ENCODE results near the gene ITIH4. TPM values are rescaled to one million over a fixed set of nuclear protein-coding genes. Genes with fewer than 3 reads are reported as not detected.

ITIH4 gene
- total RNA-seq, 4 donors from 2014 or later = 2.0 to 4.6 (median 2.8) TPM

DNA sequence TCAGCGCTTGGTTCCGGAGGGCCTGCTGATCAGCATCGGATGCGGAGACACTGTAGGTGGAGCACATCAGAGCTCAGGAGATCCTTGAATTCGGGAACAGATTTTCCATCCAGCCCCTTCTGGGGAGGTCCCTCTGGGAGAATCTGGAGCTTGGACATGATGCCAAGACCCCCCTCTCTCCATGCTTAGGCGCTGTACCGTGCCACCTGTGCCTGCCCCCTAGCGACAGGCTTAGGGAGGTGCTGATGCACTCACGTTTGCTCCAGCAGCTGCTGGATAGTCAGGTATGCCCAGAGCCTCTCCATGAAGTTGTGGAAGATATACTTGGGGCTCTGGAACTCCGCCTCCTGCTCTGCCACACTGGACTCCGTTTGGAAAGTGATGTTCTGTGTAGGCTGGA is 9.7 kb downstream of the ITIH4 start:
- no peak for DNase-seq (ENCODE audit: extremely low spot score)
- Histone ChIP-seq H3K27ac (replicated peaks in 1 of 4) (no peak overlapping the region), H3K9me3 (no peaks in the 10 kb centered on the region), H3K27me3 (no peaks in the 10 kb centered on the region), H3K4me1 (no peaks in the 10 kb centered on the region), H3K4me3 (no peak overlapping the region), H3K36me3 (peaks cover 6 to 36% (median 21%) of the 10 kb centered on the region in 4 donors)
- 64% methylated on average over 10 of the region's 11 CpGs for WGBS
- no peak for TF ChIP-seq POLR2A (IDR thresholded peaks at IDR 0.05; ENCODE audit: low read depth)
- TF ChIP-seq, protein P1, sequence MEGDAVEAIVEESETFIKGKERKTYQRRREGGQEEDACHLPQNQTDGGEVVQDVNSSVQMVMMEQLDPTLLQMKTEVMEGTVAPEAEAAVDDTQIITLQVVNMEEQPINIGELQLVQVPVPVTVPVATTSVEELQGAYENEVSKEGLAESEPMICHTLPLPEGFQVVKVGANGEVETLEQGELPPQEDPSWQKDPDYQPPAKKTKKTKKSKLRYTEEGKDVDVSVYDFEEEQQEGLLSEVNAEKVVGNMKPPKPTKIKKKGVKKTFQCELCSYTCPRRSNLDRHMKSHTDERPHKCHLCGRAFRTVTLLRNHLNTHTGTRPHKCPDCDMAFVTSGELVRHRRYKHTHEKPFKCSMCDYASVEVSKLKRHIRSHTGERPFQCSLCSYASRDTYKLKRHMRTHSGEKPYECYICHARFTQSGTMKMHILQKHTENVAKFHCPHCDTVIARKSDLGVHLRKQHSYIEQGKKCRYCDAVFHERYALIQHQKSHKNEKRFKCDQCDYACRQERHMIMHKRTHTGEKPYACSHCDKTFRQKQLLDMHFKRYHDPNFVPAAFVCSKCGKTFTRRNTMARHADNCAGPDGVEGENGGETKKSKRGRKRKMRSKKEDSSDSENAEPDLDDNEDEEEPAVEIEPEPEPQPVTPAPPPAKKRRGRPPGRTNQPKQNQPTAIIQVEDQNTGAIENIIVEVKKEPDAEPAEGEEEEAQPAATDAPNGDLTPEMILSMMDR (IDR thresholded peaks at IDR 0.05) = peak in 2 of 3 experiments; percentile 20 to 45
- TF ChIP-seq EP300 (IDR thresholded peaks at IDR 0.05) = no peak
- no peak for TF ChIP-seq POLR2AphosphoS5 (IDR thresholded peaks at IDR 0.05)
- intact Hi-C loops (cut with DNase I) = no loop called here

- intact Hi-C loops (cut with DNase I) = no loop called here
- H3K9me3 ChIP-seq = no peaks in the 10 kb centered on the region
- peaks cover 6 to 32% (median 21%) of the 10 kb centered on the region in 4 donors for H3K36me3 ChIP-seq
- H3K27me3 ChIP-seq = no peaks in the 10 kb centered on the region
- 93% methylated on average over 2 of the region's 2 CpGs for WGBS
- H3K4me3 ChIP-seq = no peak overlapping the region
- no peak overlapping the region for H3K27ac ChIP-seq (replicated peaks in 1 of 4)
- no peaks in the 10 kb centered on the region for H3K4me1 ChIP-seq
- no peak for TF ChIP-seq POLR2A (IDR thresholded peaks at IDR 0.05; ENCODE audit: low read depth)
- TF ChIP-seq, protein P1 (IDR thresholded peaks at IDR 0.05) = no peak
- TF ChIP-seq EP300 (IDR thresholded peaks at IDR 0.05) = no peak
- TF ChIP-seq POLR2AphosphoS5 (IDR thresholded peaks at IDR 0.05) = no peak
- DNase-seq (ENCODE audit: extremely low spot score) = no peak
Measured at GRCh38 chr3:52819936-52820335, 10.5 kb downstream of the ITIH4 start.

- H3K4me1 ChIP-seq = no peaks in the 10 kb centered on the region
- intact Hi-C loops (cut with DNase I) = no loop called here
- no peaks in the 10 kb centered on the region for H3K27me3 ChIP-seq
- no peak overlapping the region for H3K4me3 ChIP-seq
- 94% methylated on average over 6 of the region's 7 CpGs for WGBS
- TF ChIP-seq POLR2AphosphoS5 (IDR thresholded peaks at IDR 0.05) (no peak), POLR2A (IDR thresholded peaks at IDR 0.05; ENCODE audit: low read depth) (no peak), EP300 (IDR thresholded peaks at IDR 0.05) (no peak)
- TF ChIP-seq, protein P1 (IDR thresholded peaks at IDR 0.05) = no peak
- H3K27ac ChIP-seq (replicated peaks in 1 of 4) = no peak overlapping the region
- no peak for DNase-seq (ENCODE audit: extremely low spot score)
- H3K9me3 ChIP-seq = no peaks in the 10 kb centered on the region
- H3K36me3 ChIP-seq = peaks cover 0 to 18% (median 5%) of the 10 kb centered on the region in 4 donors
Measured at GRCh38 chr3:52817860-52818259, 12.6 kb downstream of the ITIH4 start.

DNA sequence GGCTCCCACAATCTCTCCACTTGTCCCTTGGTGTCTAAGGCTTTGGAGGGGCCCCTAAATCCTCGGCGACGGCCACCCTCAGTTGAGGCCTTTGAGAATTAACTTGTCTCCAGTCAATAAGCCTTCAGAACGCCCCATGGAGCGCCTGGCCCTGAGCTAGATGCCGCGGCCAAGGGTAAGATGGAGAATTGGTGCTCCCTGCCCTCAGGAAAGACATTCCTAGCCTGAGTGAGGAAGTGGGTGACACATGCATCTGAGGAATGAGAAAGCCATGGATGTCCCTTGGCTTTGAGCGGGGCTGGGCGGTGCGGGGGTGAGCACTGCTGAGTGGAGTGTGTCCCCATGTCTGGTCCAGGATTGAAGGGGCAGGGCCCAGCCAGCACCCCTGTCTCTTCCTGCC is 13.3 kb downstream of the ITIH4 start:
- Histone ChIP-seq H3K27ac (replicated peaks in 1 of 4) (no peak overlapping the region), H3K4me3 (no peak overlapping the region), H3K27me3 (no peaks in the 10 kb centered on the region), H3K36me3 (peaks cover 0 to 12% (median 3%) of the 10 kb centered on the region in 4 donors), H3K9me3 (no peaks in the 10 kb centered on the region), H3K4me1 (no peaks in the 10 kb centered on the region)
- 100% methylated on average over 7 of the region's 10 CpGs for WGBS
- no peak for DNase-seq (ENCODE audit: extremely low spot score)
- TF ChIP-seq, protein P1 (IDR thresholded peaks at IDR 0.05) = no peak
- TF ChIP-seq POLR2AphosphoS5 (IDR thresholded peaks at IDR 0.05) (no peak), POLR2A (IDR thresholded peaks at IDR 0.05; ENCODE audit: low read depth) (no peak), EP300 (IDR thresholded peaks at IDR 0.05) (no peak)
- intact Hi-C loops (cut with DNase I) = no loop called here

DNA sequence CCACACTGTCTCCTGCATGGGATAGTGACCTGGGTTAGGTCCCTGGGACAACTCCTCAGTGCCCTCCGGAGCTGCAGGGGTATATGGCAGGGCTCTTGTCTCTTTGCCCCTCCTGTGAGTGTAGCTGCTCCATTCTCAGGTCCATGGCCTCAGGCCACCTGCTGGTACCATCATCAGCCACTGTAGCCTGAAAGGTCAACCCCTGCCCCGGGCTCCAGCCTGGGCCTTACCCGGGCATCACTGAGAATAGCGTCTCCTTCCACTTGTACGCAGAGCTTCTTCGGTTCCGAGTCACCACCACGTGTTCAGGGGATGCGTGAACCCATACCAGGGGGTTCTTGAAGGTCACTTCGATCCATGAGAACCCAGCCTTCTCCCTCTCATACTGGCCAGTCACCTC is 13.8 kb downstream of the ITIH4 start:
- no peak for DNase-seq (ENCODE audit: extremely low spot score)
- WGBS = 96% methylated on average over 9 of the region's 10 CpGs
- Histone ChIP-seq H3K27me3 (no peaks in the 10 kb centered on the region), H3K9me3 (no peaks in the 10 kb centered on the region), H3K4me1 (no peaks in the 10 kb centered on the region), H3K36me3 (peaks cover 0 to 9% (median 3%) of the 10 kb centered on the region in 4 donors), H3K27ac (replicated peaks in 1 of 4) (no peak overlapping the region), H3K4me3 (no peak overlapping the region)
- no peak for TF ChIP-seq POLR2A (IDR thresholded peaks at IDR 0.05; ENCODE audit: low read depth)
- no peak for TF ChIP-seq EP300 (IDR thresholded peaks at IDR 0.05)
- no peak for TF ChIP-seq POLR2AphosphoS5 (IDR thresholded peaks at IDR 0.05)
- TF ChIP-seq, protein P1 (IDR thresholded peaks at IDR 0.05) = no peak
- intact Hi-C loops (cut with DNase I) = no loop called here

Measured in esophagus muscularis mucosa (tissue), 4 donors.